ENCODE measurements around the gene AGAP3. TPM values are rescaled to one million over a fixed set of nuclear protein-coding genes. Genes with fewer than 3 reads are reported as not detected.

The AGAP3 gene
- total RNA-seq, 1 experiment from 2014 or later: 126 TPM

- H3K4me3 ChIP-seq (replicated peaks in 1 of 2; ENCODE audit: low read depth in 1 of 2, low read length in 2 of 2): no peak overlapping the region
- DNase-seq (ENCODE audit: low read depth, low spot score) (no peak), ATAC-seq (no peak)
- no peak for TF ChIP-seq REST (IDR thresholded peaks at IDR 0.05; ENCODE audit: low read depth)
- TF ChIP-seq EZH2phosphoT487 (IDR thresholded peaks at IDR 0.05; ENCODE audit: borderline replicate concordance): no peak
- TF ChIP-seq, protein P1, sequence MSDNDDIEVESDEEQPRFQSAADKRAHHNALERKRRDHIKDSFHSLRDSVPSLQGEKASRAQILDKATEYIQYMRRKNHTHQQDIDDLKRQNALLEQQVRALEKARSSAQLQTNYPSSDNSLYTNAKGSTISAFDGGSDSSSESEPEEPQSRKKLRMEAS (IDR thresholded peaks at IDR 0.05): no peak
- TF ChIP-seq ZFX (IDR thresholded peaks at IDR 0.05): no peak
- no peak for TF ChIP-seq SP1 (IDR thresholded peaks at IDR 0.05; ENCODE audit: low read depth)
- no peak for TF ChIP-seq TCF7L2 (IDR thresholded peaks at IDR 0.05; ENCODE audit: borderline replicate concordance, extremely low read depth, insufficient read depth, insufficient read length)
- TF ChIP-seq CBX3 (IDR thresholded peaks at IDR 0.05; ENCODE audit: low read depth): no peak
- TF ChIP-seq FOSL1 (IDR thresholded peaks at IDR 0.05; ENCODE audit: low read depth): no peak
- TF ChIP-seq EZH2 (IDR thresholded peaks at IDR 0.05): no peak
- no peak for TF ChIP-seq CEBPB (IDR thresholded peaks at IDR 0.05; ENCODE audit: low read depth)
- no peak for TF ChIP-seq POLR2A (IDR thresholded peaks at IDR 0.05; ENCODE audit: borderline replicate concordance, extremely low read depth, insufficient read depth, insufficient read length)
- TF ChIP-seq, protein P2, sequence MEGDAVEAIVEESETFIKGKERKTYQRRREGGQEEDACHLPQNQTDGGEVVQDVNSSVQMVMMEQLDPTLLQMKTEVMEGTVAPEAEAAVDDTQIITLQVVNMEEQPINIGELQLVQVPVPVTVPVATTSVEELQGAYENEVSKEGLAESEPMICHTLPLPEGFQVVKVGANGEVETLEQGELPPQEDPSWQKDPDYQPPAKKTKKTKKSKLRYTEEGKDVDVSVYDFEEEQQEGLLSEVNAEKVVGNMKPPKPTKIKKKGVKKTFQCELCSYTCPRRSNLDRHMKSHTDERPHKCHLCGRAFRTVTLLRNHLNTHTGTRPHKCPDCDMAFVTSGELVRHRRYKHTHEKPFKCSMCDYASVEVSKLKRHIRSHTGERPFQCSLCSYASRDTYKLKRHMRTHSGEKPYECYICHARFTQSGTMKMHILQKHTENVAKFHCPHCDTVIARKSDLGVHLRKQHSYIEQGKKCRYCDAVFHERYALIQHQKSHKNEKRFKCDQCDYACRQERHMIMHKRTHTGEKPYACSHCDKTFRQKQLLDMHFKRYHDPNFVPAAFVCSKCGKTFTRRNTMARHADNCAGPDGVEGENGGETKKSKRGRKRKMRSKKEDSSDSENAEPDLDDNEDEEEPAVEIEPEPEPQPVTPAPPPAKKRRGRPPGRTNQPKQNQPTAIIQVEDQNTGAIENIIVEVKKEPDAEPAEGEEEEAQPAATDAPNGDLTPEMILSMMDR (IDR thresholded peaks at IDR 0.05 in 2 of 3, conservative IDR thresholded peaks at IDR 0.05 in 1 of 3; ENCODE audit: borderline replicate concordance in 1 of 3, insufficient read depth in 1 of 3, low read depth in 2 of 3, low read length in 2 of 3): no peak
- TF ChIP-seq EGR1 (IDR thresholded peaks at IDR 0.05; ENCODE audit: low read depth): no peak
- TF ChIP-seq SRF (IDR thresholded peaks at IDR 0.05; ENCODE audit: low read depth): no peak
- TF ChIP-seq POLR2AphosphoS5 (IDR thresholded peaks at IDR 0.05; ENCODE audit: low read depth, low read length): no peak
- TF ChIP-seq SIN3A (IDR thresholded peaks at IDR 0.05; ENCODE audit: low read depth): no peak
- H3K27me3 ChIP-seq (ENCODE audit: insufficient read depth, low read length): no peaks in the 10 kb centered on the region
- H3K36me3 ChIP-seq (ENCODE audit: control insufficient read depth in 1 of 2, insufficient read depth in 2 of 2, low read length in 2 of 2): peaks cover 56% of the 10 kb centered on the region in 2 experiments; a peak in 3 of 4 replicates
- intact Hi-C loops (cut with micrococcal nuclease): no loop called here
- peaks cover 0 to 4% of the 10 kb centered on the region in 2 experiments; a peak in 1 of 4 replicates for H3K4me1 ChIP-seq (ENCODE audit: control insufficient read depth in 1 of 2, insufficient read depth in 2 of 2, low read length in 2 of 2)
- peaks cover 21% of the 10 kb centered on the region; the same call in 1 of the 2 replicates for H3K79me2 ChIP-seq (ENCODE audit: insufficient read depth, low read length)
- no peak overlapping the region for H2AFZ ChIP-seq (ENCODE audit: low read depth, low read length, poor library complexity, severe bottlenecking)
- RAD21 ChIA-PET (ENCODE audit: low non-redundant PET in 1 of 2, low total read pairs in 2 of 2, uncharacterized antibody in 2 of 2, unreplicated experiment in 2 of 2): no interaction called here
- H3K9ac ChIP-seq (ENCODE audit: low read length): no peak overlapping the region
- BruUV-seq (replicated peaks): no TSS peak
- no peaks in the 10 kb centered on the region for H3K9me2 ChIP-seq (ENCODE audit: insufficient read depth)
- CTCF ChIA-PET: no interaction called here
- H3K27ac ChIP-seq (ENCODE audit: low read depth, low read length): no peak overlapping the region
- POLR2A ChIA-PET: interaction anchor here (0.9 kb wide), 1 partner anchor 8 kb away, joined by 3 read pairs; no protein-coding TSS in a partner anchor
- H3K9me3 ChIP-seq (ENCODE audit: control insufficient read depth in 1 of 2, insufficient read depth in 1 of 2, low read depth in 1 of 2, low read length in 2 of 2): no peaks in the 10 kb centered on the region
- H3K4me2 ChIP-seq (ENCODE audit: low read length): no peak overlapping the region
- no peaks in the 10 kb centered on the region for H4K20me1 ChIP-seq (ENCODE audit: insufficient read depth)
Observed at GRCh38 chr7:151071032-151071866, 15.0 kb upstream of the AGAP3 start.
